ENCODE measurements around the gene GJA9. TPM values are rescaled to one million over a fixed set of nuclear protein-coding genes. Genes with fewer than 3 reads are reported as not detected.
"Not testable (repeated sequence)": the region's sequence is repeated elsewhere in the genome, so short reads cannot be mapped to it uniquely, and the experiment has no call there.

GJA9 gene
- total and polyA plus RNA-seq, 7 experiments from 2014 or later, result not detected

- intact Hi-C loops (cut with micrococcal nuclease), result loop anchor here in 1 of 2 donors (5.0 kb wide), 1 partner anchor 253 kb away; no protein-coding TSS in a partner anchor
- Histone ChIP-seq H3K4me1 (ENCODE audit: control insufficient read depth in 2 of 2, insufficient read depth in 2 of 2, low read length in 2 of 2) (no peaks in the 10 kb centered on the region), H3K4me3 (ENCODE audit: low read length) (no peak overlapping the region), H3K27me3 (ENCODE audit: control insufficient read depth in 2 of 2, insufficient read depth in 2 of 2, low read length in 2 of 2) (no peaks in the 10 kb centered on the region), H3K27ac (ENCODE audit: low read depth, low read length) (no peak overlapping the region), H3K9me3 (ENCODE audit: control insufficient read depth in 2 of 3, low read length in 3 of 3) (no peaks in the 10 kb centered on the region), H3K36me3 (ENCODE audit: control insufficient read depth in 2 of 3, insufficient read depth in 3 of 3, low read length in 3 of 3) (peaks cover 0 to 26% (median 0%) of the 10 kb centered on the region in 3 experiments)
- ChIA-PET CTCF (interaction anchor here (0.9 kb wide), 1 partner anchor 807 kb away, joined by 6 read pairs; no protein-coding TSS in a partner anchor), POLR2A (interaction anchor here (0.7 kb wide), 1 partner anchor 1038 kb away, joined by 3 read pairs; no protein-coding TSS in a partner anchor)
- DNase-seq (no peak), ATAC-seq (no peak)
- H3K4me1 Mint-ChIP-seq, result peaks cover 2 to 26% (median 10%) of the 10 kb centered on the region in 7 donors
- peaks cover 0 to 45% (median 15%) of the 10 kb centered on the region in 5 donors for H3K36me3 Mint-ChIP-seq
- peaks cover 0 to 1% (median 0%) of the 10 kb centered on the region in 11 donors for H3K9me3 Mint-ChIP-seq
- no peak overlapping the region for H3K4me3 Mint-ChIP-seq
- peaks cover 0 to 6% (median 0%) of the 10 kb centered on the region in 5 donors for H3K27me3 Mint-ChIP-seq
- H3K27ac Mint-ChIP-seq, result no peak overlapping the region
Observed at GRCh38 chr1:38839363-38839762, 42.0 kb downstream of the GJA9 start.

- H3K27me3 ChIP-seq (ENCODE audit: control insufficient read depth in 2 of 2, insufficient read depth in 2 of 2, low read length in 2 of 2); H3K4me1 ChIP-seq (ENCODE audit: control insufficient read depth in 2 of 2, insufficient read depth in 2 of 2, low read length in 2 of 2); H3K27ac ChIP-seq (ENCODE audit: low read depth, low read length); H3K9me3 Mint-ChIP-seq; H3K27ac Mint-ChIP-seq; DNase-seq; H3K9me3 ChIP-seq (ENCODE audit: control insufficient read depth in 2 of 3, low read length in 3 of 3); H3K4me3 Mint-ChIP-seq; POLR2A ChIA-PET; H3K4me3 ChIP-seq (ENCODE audit: low read length); ATAC-seq: not testable (repeated sequence)
- peaks cover 0 to 16% (median 0%) of the 10 kb centered on the region in 3 experiments for H3K36me3 ChIP-seq (ENCODE audit: control insufficient read depth in 2 of 3, insufficient read depth in 3 of 3, low read length in 3 of 3)
- Mint-ChIP-seq H3K4me1 (peaks cover 0 to 10% (median 3%) of the 10 kb centered on the region in 7 donors), H3K36me3 (peaks cover 0 to 28% (median 6%) of the 10 kb centered on the region in 5 donors), H3K27me3 (peaks cover 0 to 28% (median 5%) of the 10 kb centered on the region in 5 donors)
- intact Hi-C loops (cut with micrococcal nuclease), result loop anchor here in 1 of 2 donors (5.0 kb wide), 1 partner anchor 256 kb away; no protein-coding TSS in a partner anchor
- CTCF ChIA-PET, result interaction anchor here (0.6 to 3.4 kb wide), 3 partner anchors 18 to 613 kb away, joined by 3 to 14 read pairs (median 3); no protein-coding TSS in a partner anchor
Observed at GRCh38 chr1:38836316-38836715, 45.1 kb downstream of the GJA9 start.

GRCh38 chr1:38834937-38835827 is 46.2 kb downstream of the GJA9 start:
- Mint-ChIP-seq H3K36me3 (peaks cover 0 to 21% (median 6%) of the 10 kb centered on the region in 5 donors), H3K27me3 (peaks cover 8 to 35% (median 12%) of the 10 kb centered on the region in 5 donors), H3K27ac (no peak overlapping the region), H3K4me3 (no peak overlapping the region), H3K9me3 (no peaks in the 10 kb centered on the region), H3K4me1 (peaks cover 0 to 6% (median under 1%) of the 10 kb centered on the region in 7 donors)
- intact Hi-C loops (cut with micrococcal nuclease), result loop anchor here (1.0 to 5.0 kb wide), 7 partner anchors 257 to 945 kb away; partner anchors contain the start of gene SF3A3 (in 1 of the 2)
- POLR2A ChIA-PET, result no interaction called here
- DNase-seq, result peak in 7 of 9 donors; percentile 52 to 79 (median 71)
- peaks cover 0 to 16% (median 0%) of the 10 kb centered on the region in 3 experiments for H3K36me3 ChIP-seq (ENCODE audit: control insufficient read depth in 2 of 3, insufficient read depth in 3 of 3, low read length in 3 of 3)
- ATAC-seq, result peak; percentile 90
- H3K4me1 ChIP-seq (ENCODE audit: control insufficient read depth in 2 of 2, insufficient read depth in 2 of 2, low read length in 2 of 2), result no peaks in the 10 kb centered on the region
- H3K27me3 ChIP-seq (ENCODE audit: control insufficient read depth in 2 of 2, insufficient read depth in 2 of 2, low read length in 2 of 2), result peaks cover 0 to 9% of the 10 kb centered on the region in 2 donors
- no peak overlapping the region for H3K27ac ChIP-seq (ENCODE audit: low read depth, low read length)
- H3K9me3 ChIP-seq (ENCODE audit: control insufficient read depth in 2 of 3, low read length in 3 of 3), result no peaks in the 10 kb centered on the region
- no peak overlapping the region for H3K4me3 ChIP-seq (ENCODE audit: low read length)
- CTCF ChIA-PET, result interaction anchor here (0.7 to 3.4 kb wide), 4 partner anchors 18 to 812 kb away, joined by 3 to 14 read pairs (median 3); no protein-coding TSS in a partner anchor

GRCh38 chr1:38834221-38834782 is 47.1 kb downstream of the GJA9 start:
- peaks cover 0 to 6% (median 0%) of the 10 kb centered on the region in 7 donors for H3K4me1 Mint-ChIP-seq
- Histone ChIP-seq H3K27me3 (ENCODE audit: control insufficient read depth in 2 of 2, insufficient read depth in 2 of 2, low read length in 2 of 2) (peaks cover 0 to 9% of the 10 kb centered on the region in 2 donors), H3K27ac (ENCODE audit: low read depth, low read length) (no peak overlapping the region), H3K9me3 (ENCODE audit: control insufficient read depth in 2 of 3, low read length in 3 of 3) (no peaks in the 10 kb centered on the region), H3K4me1 (ENCODE audit: control insufficient read depth in 2 of 2, insufficient read depth in 2 of 2, low read length in 2 of 2) (no peaks in the 10 kb centered on the region), H3K36me3 (ENCODE audit: control insufficient read depth in 2 of 3, insufficient read depth in 3 of 3, low read length in 3 of 3) (peaks cover 0 to 12% (median 0%) of the 10 kb centered on the region in 3 experiments), H3K4me3 (ENCODE audit: low read length) (no peak overlapping the region)
- DNase-seq (no peak), ATAC-seq (no peak)
- intact Hi-C loops (cut with micrococcal nuclease), result loop anchor here (2.0 kb wide), 3 partner anchors 474 to 816 kb away; no protein-coding TSS in a partner anchor
- peaks cover 0 to 16% (median 6%) of the 10 kb centered on the region in 5 donors for H3K36me3 Mint-ChIP-seq
- no peak overlapping the region for H3K4me3 Mint-ChIP-seq
- no peak overlapping the region for H3K27ac Mint-ChIP-seq
- H3K9me3 Mint-ChIP-seq, result no peaks in the 10 kb centered on the region
- ChIA-PET CTCF (interaction anchor here (0.6 to 3.4 kb wide), 4 partner anchors 8 to 812 kb away, joined by 3 to 14 read pairs (median 3); no protein-coding TSS in a partner anchor), POLR2A (no interaction called here)
- H3K27me3 Mint-ChIP-seq, result peaks cover 9 to 42% (median 21%) of the 10 kb centered on the region in 5 donors

GRCh38 chr1:38833146-38833545 is 48.2 kb downstream of the GJA9 start:
- no peaks in the 10 kb centered on the region for H3K9me3 ChIP-seq (ENCODE audit: control insufficient read depth in 2 of 3, low read length in 3 of 3)
- Mint-ChIP-seq H3K4me3 (no peak overlapping the region), H3K27me3 (peaks cover 14 to 46% (median 25%) of the 10 kb centered on the region in 5 donors), H3K9me3 (no peaks in the 10 kb centered on the region), H3K36me3 (peaks cover 0 to 5% (median 0%) of the 10 kb centered on the region in 5 donors), H3K27ac (no peak overlapping the region), H3K4me1 (peaks cover 0 to 6% (median 0%) of the 10 kb centered on the region in 7 donors)
- H3K4me1 ChIP-seq (ENCODE audit: control insufficient read depth in 2 of 2, insufficient read depth in 2 of 2, low read length in 2 of 2), result no peaks in the 10 kb centered on the region
- H3K4me3 ChIP-seq (ENCODE audit: low read length), result no peak overlapping the region
- ChIA-PET CTCF (interaction anchor here (0.6 to 1.0 kb wide), 2 partner anchors 12 to 1224 kb away, joined by 3 read pairs; no protein-coding TSS in a partner anchor), POLR2A (no interaction called here)
- peaks cover 0 to under 1% (median 0%) of the 10 kb centered on the region in 3 experiments for H3K36me3 ChIP-seq (ENCODE audit: control insufficient read depth in 2 of 3, insufficient read depth in 3 of 3, low read length in 3 of 3)
- DNase-seq (no peak), ATAC-seq (no peak)
- peaks cover 0 to 9% of the 10 kb centered on the region in 2 donors for H3K27me3 ChIP-seq (ENCODE audit: control insufficient read depth in 2 of 2, insufficient read depth in 2 of 2, low read length in 2 of 2)
- H3K27ac ChIP-seq (ENCODE audit: low read depth, low read length), result no peak overlapping the region
- intact Hi-C loops (cut with micrococcal nuclease), result no loop called here

GRCh38 chr1:38832370-38832734 is 49.0 kb downstream of the GJA9 start:
- no peaks in the 10 kb centered on the region for H3K9me3 Mint-ChIP-seq
- DNase-seq (no peak), ATAC-seq (no peak)
- H3K36me3 Mint-ChIP-seq, result no peaks in the 10 kb centered on the region
- ChIA-PET POLR2A (no interaction called here), CTCF (interaction anchor here (1.0 to 1.2 kb wide), 2 partner anchors 11 to 794 kb away, joined by 3 read pairs; no protein-coding TSS in a partner anchor)
- Histone ChIP-seq H3K27ac (ENCODE audit: low read depth, low read length) (no peak overlapping the region), H3K9me3 (ENCODE audit: control insufficient read depth in 2 of 3, low read length in 3 of 3) (no peaks in the 10 kb centered on the region), H3K4me3 (ENCODE audit: low read length) (no peak overlapping the region), H3K36me3 (ENCODE audit: control insufficient read depth in 2 of 3, insufficient read depth in 3 of 3, low read length in 3 of 3) (no peaks in the 10 kb centered on the region), H3K27me3 (ENCODE audit: control insufficient read depth in 2 of 2, insufficient read depth in 2 of 2, low read length in 2 of 2) (peaks cover 0 to 9% of the 10 kb centered on the region in 2 donors), H3K4me1 (ENCODE audit: control insufficient read depth in 2 of 2, insufficient read depth in 2 of 2, low read length in 2 of 2) (no peaks in the 10 kb centered on the region)
- peaks cover 0 to 6% (median 0%) of the 10 kb centered on the region in 7 donors for H3K4me1 Mint-ChIP-seq
- H3K4me3 Mint-ChIP-seq, result no peak overlapping the region
- intact Hi-C loops (cut with micrococcal nuclease), result no loop called here
- peaks cover 14 to 48% (median 25%) of the 10 kb centered on the region in 5 donors for H3K27me3 Mint-ChIP-seq
- H3K27ac Mint-ChIP-seq, result no peak overlapping the region

All from naive thymus-derived CD4-positive, alpha-beta T cell (primary cell).